GM18873 (cell line): ENCODE measurements around the gene DCBLD2.
"Not testable (repeated sequence)": the region's sequence is repeated elsewhere in the genome, so short reads cannot be mapped to it uniquely, and the experiment has no call there.

Source experiments
- ATAC-seq: cut with Tn5 transposase; IDR thresholded peaks from one replicate; pipeline ENCODE4 v1.9.1; 2021; ENCODE audit warnings: mild to moderate bottlenecking, moderate library complexity, moderate number of reproducible peaks; ENCODE audit not compliant: unreplicated experiment, low FRiP score

Gene DCBLD2

DNA sequence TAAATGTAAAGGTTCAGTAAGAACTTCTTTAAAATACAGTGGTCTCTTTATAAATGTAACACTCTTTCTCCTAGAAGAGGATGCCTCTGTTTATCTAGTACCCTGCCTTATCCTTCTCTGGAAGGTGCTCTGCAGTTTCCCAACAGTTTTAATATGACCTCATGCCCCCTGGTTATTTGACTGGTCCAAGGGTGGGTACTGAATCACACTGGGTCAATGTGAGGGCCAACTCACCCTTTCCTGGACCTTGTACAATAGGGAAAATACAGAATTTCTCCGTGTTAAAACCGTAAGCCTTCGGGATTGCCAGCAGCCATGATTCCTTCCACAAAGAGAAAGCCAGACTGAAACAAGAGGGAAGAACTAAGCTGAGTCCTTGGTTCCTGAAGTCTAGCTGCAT lies 9.2 kb downstream of the DCBLD2 start:
- ATAC-seq = no peak

DNA sequence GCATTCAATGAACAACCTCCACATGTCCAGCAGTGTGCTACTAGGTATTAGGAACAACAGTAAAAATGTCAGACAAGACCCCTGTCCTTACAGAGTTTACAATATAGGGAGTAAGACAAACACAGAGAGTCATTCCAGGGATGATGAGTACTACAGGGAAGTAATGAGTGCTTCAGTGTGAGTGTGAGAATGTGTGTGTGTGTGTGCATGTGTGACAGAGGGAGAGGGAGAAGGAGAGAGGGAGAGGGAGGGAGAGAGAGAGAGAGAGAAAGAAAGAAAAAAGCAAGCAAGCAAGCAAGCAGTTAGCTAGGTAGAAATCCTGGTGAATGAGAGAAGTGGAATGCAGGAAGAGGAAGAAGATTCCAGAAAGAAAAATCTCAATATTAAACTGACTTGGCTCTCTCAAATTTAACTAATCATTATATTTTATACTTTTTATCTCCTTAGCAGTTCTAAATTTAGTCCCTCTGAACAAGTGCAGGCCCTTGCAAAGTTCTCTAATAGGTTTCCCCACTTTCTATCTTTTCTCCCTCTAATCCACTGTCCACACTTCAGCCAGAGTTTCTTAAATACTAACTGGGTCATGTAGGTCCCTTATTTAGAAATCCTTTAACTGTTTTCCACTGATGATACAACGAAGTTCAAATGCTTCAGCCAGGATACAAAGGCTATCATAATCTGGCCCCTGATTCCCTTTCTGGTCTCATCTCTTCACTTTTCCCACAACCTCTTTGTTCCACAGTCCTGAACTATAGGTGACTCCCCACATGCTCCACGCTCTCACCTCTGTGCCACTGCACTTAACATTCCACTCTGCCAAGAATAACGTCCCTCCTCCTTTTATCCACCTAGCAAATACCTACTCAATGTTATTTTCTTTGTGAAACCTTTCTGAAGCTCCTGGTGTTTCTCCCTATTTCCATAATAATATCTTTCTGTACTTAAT lies 10.3 kb downstream of the DCBLD2 start:
- no peak for ATAC-seq

DNA sequence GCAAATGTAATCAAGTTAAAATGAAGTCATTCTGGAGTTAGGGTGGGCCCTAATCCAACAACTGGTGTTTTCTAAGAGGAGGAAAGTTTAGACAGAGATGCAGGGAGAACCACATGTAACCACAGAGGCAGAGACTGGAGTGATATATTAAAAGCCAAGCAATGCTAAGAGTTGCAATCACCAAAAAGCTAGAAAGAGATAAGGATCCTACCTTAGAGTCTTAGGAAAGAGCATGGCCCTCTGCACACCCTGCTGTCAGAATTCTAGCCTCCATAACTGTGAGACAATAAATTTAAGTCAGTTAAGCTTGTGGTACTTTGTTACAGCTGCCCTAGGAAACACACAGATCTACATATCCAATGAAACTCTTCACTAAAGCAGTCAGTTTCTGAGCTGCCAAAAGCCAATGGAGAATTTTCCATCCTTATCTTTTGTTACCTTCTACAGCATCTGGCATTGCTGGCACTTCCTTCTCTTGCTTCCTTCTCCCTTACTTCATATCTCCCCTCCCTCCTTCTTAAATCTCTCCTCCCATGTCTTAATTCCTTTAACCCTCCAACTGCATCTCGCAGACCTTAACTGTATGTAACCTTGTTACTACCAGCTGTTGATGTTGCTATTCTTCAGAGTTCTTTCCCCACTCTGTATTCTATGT lies 11.2 kb downstream of the DCBLD2 start:
- no peak for ATAC-seq

DNA sequence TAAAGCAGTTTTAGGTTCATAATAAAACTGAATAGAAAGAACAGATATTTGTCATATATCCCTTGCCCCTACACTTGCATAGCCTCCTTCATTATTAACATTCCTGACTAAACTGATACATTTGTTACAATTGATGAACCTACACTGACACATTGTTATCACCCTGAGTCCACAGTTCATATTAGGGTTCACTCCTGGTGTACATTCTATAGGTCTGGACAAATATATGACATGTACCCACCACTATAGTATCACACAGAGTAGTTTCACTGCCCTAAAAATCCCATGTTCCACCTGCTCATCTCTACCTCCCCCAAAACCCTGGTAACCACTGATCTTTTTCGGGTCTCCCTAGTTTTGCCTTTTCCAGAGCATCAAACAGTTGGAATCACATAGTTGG lies 13.8 kb downstream of the DCBLD2 start:
- no peak for ATAC-seq

DNA sequence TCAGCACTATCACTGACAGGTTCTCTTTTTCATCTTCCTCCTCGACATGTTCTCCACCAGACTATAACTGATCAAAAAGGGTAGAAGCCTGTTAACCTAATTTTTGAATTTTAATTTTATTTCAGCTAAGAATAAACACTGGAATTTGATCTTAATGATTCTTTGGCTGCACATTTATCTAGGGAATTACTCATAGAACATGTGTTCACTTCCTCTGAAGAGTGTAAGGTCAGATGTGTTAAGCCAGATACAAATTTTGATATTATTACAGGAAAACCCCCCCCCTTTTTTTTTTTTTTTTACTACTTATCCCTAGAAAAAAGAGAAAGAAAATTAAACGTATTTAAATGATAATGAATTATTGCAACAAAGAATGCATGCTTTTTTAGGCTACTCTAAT lies 15.0 kb downstream of the DCBLD2 start:
- no peak for ATAC-seq

DNA sequence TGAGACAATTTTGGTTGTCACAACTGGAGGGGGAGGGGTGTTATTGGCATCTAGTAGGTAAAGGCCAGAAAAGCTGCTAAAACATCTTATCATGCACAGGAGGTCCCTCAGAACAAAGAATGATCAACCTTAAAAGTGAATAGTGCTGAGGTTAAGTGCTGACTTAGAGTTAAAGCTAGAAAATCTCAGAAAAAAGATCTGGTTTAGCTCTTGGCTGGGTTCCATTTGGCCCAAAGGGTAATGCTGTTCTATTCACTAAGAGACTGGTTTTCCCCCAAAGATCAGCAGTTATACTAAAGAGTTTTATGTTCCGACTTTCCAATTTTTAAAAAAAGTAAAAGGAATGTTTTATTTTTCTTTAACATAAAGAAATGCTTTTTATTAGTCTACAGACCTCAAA lies 15.6 kb downstream of the DCBLD2 start:
- ATAC-seq = no peak

DNA sequence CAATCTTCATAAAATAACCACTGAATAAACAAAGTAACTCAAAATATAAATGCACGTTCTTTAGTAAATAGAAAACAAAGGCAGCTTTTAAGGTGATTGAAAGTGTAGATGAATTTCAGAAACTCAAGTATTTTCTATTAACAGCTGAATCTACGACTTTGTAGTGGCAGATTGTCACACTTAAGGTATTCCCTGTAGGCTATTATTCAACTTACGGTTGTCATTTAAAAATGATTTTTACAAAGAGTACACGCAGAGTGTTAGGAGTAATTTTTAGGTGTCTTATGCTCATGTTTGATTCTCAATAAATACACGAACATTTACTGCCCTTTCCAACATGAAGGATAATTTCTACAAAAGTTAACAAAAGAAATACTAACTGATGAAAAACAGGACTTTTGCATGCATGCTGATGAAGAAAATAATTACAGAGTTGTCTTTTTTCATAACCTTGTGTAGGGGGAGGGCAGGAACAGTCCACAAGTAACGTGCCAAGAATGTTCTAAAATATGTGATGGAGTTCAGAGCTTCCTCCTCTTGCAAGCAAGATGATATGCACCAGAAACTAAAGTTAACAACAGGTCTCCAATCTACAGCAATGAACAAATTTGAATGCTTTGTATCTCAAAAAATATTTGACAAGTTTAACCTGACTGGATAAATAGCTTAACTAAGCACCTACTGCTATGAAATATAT lies 16.7 kb downstream of the DCBLD2 start:
- no peak for ATAC-seq

DNA sequence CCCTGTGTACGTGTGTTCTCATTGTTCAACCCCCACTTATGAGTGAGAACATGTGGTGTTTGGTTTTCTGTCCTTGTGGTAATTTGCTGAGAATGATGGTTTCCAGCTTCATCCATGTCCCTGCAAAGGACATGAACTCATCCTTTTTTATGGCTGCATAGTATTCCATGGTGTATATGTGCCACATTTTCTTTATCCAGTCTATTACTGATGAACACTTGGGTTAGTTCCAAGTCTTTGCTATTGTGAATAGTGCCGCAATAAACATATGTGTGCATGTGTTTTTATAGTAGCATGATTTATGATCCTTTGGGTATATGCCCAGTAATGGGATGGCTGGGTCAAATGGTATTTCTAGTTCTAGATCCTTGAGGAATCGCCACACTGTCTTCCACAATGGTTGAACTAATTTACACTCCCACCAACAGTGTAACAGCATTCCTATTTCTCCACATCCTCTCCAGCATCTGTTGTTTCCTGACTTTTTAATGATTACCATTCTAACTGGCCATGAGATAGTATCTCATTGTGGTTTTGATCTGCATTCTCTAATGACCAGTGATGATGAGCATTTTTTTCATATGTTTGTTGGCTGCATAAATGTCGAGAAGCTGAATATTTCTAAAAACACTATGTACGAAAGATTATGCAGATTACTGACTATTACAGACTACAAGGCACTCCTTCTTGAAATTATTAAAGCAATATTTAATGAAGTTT lies 18.7 kb downstream of the DCBLD2 start:
- ATAC-seq = not testable (repeated sequence)

DNA sequence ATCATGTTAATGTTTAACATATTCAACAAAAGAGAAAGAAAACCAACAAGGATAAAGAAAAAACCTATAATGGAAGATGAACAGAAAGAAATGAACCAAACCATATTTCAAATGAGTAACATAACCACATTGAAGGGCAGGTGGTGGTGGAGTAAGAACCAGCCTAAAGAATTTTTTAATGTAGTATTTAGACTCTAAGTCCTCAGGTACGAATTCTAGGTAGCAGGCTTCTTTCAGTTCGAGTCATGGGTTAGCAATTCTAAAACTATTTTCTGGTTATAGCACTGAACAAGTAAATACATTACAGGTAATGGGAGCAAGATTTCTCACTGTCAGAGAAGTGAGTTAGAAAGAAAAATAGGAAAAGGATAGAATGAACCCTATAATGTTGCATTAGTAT lies 24.4 kb downstream of the DCBLD2 start:
- peak; percentile 48 for ATAC-seq

DNA sequence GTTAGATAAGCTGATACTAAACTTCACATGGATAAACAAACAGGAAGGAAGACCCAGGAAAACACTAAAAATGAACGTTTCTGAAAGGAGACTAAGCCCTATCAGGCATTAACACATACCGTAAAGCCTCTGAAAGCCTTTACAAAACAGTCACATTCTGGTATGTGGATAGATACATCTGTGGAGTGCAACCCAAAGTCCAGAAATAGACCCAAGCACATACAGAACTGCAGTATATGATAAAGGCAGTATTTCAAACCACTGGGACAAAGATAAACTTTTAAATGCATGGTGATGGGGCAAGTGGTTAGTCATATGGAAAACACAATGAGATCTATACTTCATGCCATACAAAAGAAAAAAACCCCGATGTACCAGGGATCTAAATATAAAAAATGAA lies 26.0 kb downstream of the DCBLD2 start:
- no peak for ATAC-seq

DNA sequence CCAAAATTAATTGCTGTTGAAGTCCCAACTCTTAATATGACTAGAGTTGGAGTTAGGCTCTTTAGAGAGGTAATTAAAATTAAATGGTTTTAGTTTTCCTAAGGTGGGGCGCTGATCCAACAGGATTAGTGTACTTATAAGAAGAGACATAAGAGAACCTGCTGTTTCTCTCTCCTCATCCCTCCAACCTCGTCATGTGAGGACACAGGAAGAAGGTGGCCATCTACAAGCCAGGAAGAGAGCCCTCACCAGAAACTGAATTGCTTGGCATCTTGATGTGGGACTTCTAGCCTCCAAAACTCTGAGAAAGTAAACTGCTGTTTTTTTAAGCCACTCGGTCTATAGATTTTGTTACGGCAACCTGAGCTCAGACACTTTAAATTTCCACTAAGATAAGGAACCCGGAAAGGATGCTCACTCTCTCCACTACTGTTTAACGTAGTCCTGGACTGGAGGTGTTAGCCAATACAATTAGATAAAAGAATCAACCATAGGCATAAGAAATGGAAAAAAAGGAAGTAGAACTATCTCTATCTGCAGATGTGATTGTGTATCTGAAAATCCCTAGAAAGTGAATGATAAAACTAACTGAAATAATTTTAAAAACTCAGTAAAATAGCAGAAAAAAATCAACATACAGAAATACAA lies 26.8 kb downstream of the DCBLD2 start:
- ATAC-seq = no peak

DNA sequence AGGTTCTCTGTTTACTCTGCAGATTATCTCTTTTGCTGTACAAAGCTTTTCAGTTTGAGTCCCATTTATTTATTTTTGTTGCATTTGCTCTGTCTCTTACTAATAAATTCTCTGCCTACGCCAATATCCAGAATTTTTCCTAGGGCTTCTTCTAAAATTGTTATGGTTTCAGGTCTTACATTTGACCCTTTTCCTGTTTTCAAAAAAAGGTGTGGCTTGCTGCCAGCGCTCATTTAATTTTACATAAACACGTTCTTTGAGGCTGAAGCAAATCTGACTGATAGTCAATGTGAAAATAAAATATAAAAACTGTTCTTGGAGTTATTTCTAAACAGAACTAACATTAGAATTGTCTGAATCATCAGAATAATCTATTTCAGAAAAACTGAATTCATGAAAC lies 32.1 kb downstream of the DCBLD2 start:
- ATAC-seq = no peak

DNA sequence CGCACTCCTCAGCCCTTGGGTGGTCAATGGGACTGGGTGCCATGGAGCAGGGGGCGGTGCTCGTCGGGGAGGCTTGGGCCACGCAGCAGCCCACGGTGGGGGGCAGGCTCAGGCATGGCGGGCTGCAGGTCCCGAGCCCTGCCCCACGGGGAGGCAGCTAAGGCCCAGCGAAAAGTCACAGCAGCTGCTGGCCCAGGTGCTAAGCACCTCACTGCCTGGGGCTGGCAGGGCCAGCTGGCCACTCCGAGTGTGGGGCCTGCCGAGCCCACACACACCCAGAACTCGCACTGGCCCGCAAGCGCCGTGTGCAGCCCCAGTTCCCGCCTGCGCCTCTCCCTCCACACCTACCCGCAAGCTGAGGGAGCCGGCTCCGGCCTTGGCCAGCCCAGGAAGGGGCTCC lies 43.5 kb downstream of the DCBLD2 start:
- ATAC-seq = not testable (repeated sequence)

DNA sequence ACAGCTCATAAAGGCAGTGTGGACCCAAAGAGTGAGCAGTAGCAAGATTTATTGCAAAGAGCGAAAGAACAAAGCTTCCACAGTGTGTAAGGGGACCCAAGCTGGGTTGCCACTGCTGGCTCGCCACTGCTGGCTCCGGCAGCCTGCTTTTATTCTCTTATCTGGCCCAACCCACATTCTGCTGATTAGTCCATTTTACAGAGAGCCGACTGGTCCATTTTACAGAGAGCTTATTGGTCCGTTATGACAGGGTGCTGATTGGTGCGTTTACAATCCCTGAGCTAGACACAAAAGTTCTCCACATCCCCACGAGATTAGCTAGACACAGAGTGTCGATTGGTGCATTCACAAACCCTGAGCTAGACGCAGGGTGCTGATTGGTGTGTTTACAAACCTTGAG lies 44.2 kb downstream of the DCBLD2 start:
- ATAC-seq = not testable (repeated sequence)

DNA sequence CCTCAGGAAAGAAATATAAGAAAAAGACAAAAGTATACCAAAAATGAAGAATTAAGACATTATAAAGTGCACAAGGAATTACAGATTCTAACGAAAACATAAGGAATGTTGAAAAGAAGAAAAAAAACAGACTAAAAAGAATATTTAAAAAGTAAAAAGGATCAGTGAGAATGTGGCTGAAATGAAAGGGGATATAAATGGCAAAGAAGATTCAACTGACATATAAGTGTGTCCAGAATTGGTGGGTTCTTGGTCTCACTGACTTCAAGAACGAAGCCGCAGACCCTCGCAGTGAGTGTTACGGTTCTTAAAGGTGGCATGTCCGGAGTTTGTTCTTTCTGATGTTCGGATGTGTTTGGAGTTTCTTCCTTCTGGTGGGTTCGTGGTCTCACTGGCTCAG lies 44.8 kb downstream of the DCBLD2 start:
- no peak for ATAC-seq

DNA sequence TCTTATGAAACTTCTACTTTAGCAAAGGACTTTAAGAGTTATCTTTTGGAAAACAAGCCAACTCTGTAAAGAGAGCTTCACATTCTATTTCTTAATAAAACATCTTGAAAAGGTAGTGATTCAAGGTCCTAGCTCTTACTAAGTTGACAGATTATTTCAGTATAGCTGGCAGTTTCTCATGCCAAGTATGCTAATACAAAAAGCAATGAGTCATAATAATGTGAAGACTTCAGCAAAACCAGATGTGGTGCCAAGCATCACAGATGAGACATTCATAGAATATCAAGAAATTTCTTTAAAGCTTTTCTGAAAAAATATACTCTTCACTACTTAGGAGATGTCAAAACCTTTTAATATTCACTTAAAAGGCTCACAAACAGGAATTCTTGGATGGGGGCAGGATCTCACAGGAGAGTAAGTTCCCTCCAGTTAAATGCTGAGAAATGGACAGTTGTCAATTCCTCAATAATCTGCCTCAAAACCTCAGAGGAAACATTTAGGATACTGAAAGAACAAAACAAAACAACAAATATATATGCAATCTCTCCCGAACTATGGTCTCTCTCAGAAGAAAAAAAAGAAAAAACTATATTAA lies 45.6 kb downstream of the DCBLD2 start:
- no peak for ATAC-seq

DNA sequence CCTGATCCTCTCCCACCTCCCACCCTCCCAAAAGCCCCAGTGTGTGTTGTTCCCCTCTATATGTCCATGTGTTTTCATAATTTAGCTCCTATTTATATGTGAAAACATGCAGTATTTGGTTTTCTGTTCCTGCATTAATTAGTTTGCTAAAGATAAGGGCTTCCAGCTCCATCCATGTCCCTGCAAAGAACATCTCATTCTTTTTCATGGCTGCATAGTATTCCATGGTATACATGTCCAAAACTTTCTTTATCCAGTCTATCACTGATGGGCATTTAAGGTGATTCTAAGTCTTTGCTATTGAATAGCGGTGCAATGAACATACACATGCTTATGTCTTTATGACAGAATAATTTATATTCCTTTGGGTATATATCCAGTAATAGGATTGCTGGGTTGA lies 53.4 kb downstream of the DCBLD2 start:
- ATAC-seq = no peak

DNA sequence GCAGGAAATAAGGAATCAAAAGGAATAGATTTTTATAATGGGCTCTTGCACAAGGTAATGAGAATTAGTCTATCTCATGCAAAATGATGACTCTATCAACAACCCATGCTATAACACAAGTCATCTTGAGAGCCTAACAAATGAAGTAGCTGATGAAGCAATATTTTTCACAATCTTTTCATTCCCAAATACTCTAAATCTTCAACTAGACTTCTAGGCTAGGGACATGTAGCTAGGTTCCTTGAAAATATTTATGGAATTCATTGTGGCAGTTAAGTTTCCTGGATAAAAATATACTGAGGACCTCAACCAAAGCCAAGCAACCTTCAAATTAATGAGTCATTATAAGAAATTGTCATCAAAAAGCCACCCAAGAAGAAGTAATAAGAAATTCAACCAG lies 55.4 kb downstream of the DCBLD2 start:
- no peak for ATAC-seq

DNA sequence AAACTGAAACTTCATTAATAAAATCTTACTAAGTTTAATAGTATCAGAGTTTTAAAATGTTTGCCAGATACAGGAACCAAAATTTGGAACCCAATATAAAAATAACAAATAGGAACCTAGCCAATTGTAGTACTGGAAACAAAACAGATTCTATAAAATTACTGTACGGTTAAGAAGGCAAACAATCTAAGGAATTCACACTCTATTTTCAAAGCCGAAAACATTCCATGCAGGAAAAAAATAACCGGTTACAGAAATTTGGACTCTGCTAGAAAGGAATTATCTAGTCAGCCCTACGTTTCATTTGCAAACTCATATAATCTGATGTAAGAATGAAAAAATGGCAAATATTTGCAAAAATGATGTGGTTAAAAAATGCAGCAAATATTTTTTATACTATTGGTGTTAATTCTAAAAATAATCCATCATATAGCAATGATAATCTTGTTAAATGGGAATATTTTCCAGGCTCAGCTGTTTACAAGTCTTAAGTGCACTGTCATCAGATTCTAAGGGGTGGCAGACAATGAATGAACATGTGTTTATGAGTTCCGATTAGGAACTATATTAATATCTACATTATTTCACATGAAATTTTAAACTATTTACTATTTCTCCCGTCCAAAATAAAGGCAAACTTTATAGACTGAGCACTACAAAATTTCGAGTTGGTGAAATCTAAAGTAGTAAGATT lies 58.1 kb downstream of the DCBLD2 start:
- no peak for ATAC-seq
